ENCODE measurements around the gene PLCB1. TPM values are rescaled to one million over a fixed set of nuclear protein-coding genes. Genes with fewer than 3 reads are reported as not detected.
"Not testable (repeated sequence)": the region's sequence is repeated elsewhere in the genome, so short reads cannot be mapped to it uniquely, and the experiment has no call there.

PLCB1 gene
- total RNA-seq, 1 donor from 2014 or later: 24.4 TPM

- no peak for DNase-seq (ENCODE audit: extremely low read depth, low read depth, low spot score)
Observed at GRCh38 chr20:8328189-8328588, 196.1 kb downstream of the PLCB1 start.

DNA sequence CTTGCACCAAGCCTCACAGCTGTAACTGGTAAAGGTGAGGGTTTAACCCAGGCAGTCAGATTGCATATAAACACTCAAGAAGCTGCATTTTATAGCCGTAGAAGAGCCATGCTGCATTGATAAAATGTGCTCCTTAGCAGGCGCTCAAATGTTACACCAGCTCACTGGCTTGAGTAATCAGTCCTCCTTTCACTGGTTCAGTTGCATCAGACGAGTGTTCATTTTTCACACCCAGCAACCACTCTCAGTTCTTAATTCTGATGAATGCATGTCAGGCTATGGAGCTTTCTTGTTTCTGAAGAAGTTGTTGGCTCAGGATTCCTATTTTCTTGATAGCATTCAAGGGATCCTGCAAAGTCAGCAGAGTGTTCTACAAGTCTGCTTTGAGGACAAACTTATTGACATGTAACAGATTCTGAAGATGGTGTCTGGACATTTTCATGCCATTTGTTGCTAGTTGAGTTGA, 198.3 kb downstream of the PLCB1 start:
- no peak for DNase-seq (ENCODE audit: extremely low read depth, low read depth, low spot score)

- no peak for DNase-seq (ENCODE audit: extremely low read depth, low read depth, low spot score)
Observed at GRCh38 chr20:8330785-8331695, 199.0 kb downstream of the PLCB1 start.

DNA sequence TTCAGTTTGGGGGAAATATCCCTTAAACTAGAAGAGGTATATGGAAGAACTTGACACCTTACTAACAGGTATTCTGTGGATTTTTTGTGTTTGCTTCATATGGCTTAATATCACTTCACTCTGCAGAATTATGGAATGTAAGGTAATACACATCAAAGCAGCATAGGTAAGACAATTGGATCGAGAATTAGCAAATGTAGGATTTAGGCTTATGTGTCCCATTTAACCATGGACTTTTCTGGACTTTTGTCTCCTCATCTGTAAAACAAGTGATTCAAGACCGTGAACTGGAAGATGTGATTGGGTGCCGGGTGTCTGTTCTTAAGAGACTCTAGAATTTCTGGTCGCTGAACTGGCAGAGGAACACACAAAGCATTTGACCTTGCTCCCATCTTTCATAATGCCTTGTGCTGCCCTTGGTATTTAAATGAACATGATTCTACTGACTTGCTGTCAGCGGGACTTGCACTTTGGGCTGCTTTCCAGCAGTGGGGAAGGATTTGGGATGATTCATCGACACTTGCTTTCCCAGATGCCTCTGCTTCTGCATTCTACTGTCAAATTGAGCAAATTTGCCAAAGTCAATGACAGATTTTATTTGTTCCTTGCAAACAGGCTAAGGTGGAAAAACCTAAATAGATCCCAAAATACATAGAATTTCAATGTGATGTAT, 199.8 kb downstream of the PLCB1 start:
- no peak for DNase-seq (ENCODE audit: extremely low read depth, low read depth, low spot score)

GRCh38 chr20:8334641-8335040, 202.6 kb downstream of the PLCB1 start:
- no peak for DNase-seq (ENCODE audit: extremely low read depth, low read depth, low spot score)

DNA sequence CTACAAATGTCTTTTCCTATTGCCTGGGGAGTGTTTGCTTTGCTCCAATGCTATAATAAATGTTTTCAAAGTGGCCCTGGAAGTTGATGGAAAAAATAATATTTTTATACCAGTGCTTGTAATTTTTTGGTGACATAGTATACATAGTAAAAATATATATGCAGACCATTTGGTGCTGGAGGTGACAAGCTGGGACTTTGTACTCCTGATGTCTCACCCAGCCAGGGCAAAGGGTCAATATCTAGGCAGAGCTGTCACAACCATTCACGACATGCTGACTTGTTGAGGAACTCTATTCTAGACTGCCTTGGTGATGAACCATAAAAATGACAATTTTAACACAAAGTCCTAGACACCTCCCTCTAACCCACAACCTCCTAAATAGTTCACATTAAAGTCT, 203.0 kb downstream of the PLCB1 start:
- DNase-seq (ENCODE audit: extremely low read depth, low read depth, low spot score): no peak

- no peak for DNase-seq (ENCODE audit: extremely low read depth, low read depth, low spot score)
Observed at GRCh38 chr20:8335495-8336195, 203.6 kb downstream of the PLCB1 start.

- DNase-seq (ENCODE audit: extremely low read depth, low read depth, low spot score): no peak
Observed at GRCh38 chr20:8339349-8339748, 207.3 kb downstream of the PLCB1 start.

DNA sequence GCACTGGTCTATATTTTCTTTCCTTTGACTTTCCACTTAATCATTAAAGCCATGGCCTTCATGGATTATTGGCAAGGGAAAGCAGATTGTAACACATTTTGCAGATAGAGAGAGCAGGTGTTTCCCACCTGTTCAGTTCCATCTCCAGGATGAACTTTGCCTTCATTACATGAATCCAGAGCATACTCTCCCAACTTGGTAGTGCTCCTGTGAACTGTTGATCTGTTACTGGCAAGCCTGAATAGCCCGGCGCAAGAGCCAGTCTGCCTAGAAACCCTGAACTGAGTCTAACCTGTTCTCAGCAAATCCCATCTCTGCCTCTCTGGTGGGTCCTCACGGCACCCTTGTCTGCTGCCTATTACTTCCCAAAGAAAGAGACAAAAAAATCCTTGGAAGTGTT, 210.3 kb downstream of the PLCB1 start:
- no peak for DNase-seq (ENCODE audit: extremely low read depth, low read depth, low spot score)

DNA sequence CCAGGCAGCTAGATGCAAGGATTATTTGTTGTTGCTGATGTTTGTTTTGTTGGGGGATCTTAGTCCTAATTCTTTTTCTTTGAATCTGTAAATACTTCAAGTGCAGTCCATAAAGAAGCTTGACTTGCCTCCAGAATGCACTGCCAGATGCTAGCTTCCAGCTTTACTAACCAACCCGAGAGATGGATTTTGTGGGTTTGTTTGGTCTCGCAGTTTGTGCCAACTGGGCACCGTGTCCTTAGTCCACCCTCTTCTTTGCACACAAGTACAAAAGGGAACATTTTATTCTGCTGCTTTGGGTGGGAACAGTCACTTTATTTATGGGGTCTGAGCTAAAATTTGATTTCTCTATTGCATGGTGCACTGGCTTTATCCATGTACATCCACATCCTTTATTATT, 212.0 kb downstream of the PLCB1 start:
- no peak for DNase-seq (ENCODE audit: extremely low read depth, low read depth, low spot score)

DNA sequence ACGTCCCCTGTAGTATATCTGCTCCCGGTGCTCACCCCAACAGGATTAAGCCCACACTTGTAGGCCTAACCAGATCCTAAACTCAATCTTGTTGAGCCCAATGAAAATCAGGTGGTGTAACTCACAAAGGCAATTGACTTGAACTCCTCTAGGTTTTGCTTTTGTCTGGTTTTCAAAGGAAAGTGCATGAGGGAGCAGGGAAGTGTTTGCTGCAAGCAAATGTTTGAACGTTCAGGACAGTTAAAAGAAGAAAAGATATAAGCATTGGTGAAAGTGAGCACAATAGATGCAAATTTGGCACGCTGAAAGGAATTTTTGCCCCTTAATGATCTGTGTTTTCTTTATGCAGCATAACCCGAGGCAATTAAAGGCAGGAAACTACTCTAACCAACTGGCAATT, 212.6 kb downstream of the PLCB1 start:
- DNase-seq (ENCODE audit: extremely low read depth, low read depth, low spot score): no peak

DNA sequence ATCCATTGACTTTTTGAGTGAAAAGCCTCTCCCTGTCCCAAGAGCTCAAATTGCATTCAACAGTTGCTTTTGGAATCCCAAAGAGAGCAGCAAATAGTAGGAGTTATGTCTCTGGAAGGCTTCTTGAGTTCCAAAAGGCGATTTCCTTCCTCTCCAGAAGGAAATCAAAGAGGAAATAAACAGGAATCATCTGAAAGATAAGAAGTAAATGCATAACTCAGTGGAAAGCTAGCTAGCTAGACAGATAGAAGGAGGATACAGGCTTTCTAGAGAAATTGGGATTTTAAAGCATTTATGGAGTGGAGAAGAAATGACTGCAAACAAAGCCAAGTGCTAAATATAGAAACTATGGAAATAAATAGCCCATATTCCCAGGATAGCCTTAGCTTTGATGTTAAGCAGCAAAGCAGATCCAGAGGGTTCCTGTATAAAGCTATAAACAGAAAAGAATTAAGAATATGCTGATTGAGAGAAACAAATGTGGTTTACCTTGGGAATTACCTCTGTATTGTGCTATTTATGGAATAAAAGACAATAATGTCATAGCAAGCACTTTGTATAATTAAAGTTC, 214.7 kb downstream of the PLCB1 start:
- no peak for DNase-seq (ENCODE audit: extremely low read depth, low read depth, low spot score)

- DNase-seq (ENCODE audit: extremely low read depth, low read depth, low spot score): not testable (repeated sequence)
Observed at GRCh38 chr20:8350225-8350624, 218.2 kb downstream of the PLCB1 start.

GRCh38 chr20:8352486-8352885, 220.4 kb downstream of the PLCB1 start:
- DNase-seq (ENCODE audit: extremely low read depth, low read depth, low spot score): no peak

DNA sequence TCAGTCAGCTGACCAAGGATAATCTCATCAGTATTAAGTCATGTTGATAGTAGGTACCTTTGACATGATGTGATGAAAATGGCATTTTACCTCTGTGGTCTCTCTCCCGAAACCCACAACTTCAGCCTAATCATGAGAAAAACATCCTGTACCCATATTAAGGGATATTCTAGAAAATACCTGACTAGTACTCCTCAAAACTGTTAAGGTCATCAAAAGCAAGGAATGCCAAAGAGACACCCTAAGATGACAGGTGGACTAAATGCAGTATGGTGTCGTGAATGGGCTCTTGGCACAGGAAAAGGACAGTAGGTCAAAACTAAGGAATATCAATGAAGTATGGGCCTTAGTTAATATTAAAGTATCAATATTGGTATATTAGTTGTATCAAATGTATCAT, 221.4 kb downstream of the PLCB1 start:
- DNase-seq (ENCODE audit: extremely low read depth, low read depth, low spot score): no peak

- no peak for DNase-seq (ENCODE audit: extremely low read depth, low read depth, low spot score)
Observed at GRCh38 chr20:8355453-8355852, 223.4 kb downstream of the PLCB1 start.

DNA sequence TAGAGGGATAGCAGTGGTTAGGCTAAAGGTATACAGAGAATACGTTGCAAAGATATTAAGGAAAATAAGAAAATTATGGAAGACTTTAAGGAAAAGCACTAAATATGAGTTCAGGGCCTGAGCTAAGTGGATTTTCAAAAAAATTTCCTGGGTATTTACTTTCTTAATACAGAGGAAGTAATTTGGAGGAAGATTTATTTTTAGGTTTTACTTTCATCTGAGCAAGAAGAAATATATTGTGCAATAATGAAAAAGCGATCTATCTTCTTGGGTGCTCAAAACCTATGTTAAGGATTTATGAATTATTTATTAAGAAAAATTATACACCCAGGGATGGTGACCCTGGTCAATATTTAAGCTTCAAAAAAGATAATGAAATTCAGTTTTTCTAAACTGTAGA, 224.7 kb downstream of the PLCB1 start:
- DNase-seq (ENCODE audit: extremely low read depth, low read depth, low spot score): no peak

DNA sequence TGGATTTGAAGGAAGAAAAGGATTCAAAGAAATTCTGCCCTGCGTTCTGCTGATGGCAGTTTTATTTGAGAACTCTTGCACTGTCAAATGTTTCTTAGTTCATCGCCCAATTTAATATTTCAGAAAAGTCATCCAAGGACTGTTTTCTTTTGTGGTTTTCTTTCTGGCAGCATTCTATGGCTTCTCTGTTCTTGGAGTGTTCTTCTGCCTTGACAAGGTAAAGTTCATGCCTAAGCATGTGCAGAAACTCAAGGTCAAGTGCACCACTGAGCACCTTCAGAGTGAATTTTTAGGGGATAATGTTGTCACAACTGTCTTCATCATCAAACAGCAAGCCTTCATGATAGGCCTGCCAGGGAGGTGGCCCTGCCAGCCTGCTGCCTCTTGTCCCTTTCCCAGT, 225.6 kb downstream of the PLCB1 start:
- DNase-seq (ENCODE audit: extremely low read depth, low read depth, low spot score): no peak

DNA sequence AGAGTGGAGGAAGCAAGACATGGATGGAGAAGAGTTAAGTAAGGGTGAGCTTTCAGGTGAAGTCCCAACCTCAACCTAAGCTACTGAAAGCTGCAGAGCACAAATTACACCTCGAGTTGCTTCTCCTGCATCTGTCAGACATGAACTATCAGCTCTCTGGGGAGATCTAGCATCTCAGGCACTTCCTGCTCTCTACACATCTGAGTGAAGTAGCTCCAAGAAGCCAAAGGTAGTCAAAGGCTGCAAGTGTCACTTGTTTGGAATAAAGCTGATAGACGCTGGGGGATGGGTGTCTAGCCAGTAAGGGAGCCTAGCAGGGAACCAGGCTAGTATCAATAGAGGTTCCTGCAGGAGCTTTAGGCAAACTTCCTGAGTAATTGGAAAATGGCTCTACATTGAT, 228.0 kb downstream of the PLCB1 start:
- DNase-seq (ENCODE audit: extremely low read depth, low read depth, low spot score): no peak

- no peak for DNase-seq (ENCODE audit: extremely low read depth, low read depth, low spot score)
Observed at GRCh38 chr20:8361006-8361652, 229.1 kb downstream of the PLCB1 start.

- no peak for DNase-seq (ENCODE audit: extremely low read depth, low read depth, low spot score)
Observed at GRCh38 chr20:8361779-8362178, 229.7 kb downstream of the PLCB1 start.

Measured in glomerular endothelial cell (primary cell).